Mammary epithelial cell (primary cell): Measurements from ENCODE around the gene TNFAIP8L3.

Source experiments
- CTCF ChIP-seq, 2 donors: IDR thresholded peaks in 1 of 2; conservative IDR thresholded peaks in 1 of 2; 2 replicates each; pipeline ENCODE4 v1.5.1; 2011 to 2012; ENCODE audit warnings: inconsistent platforms in 2 of 2, low read length in 2 of 2, mild to moderate bottlenecking in 2 of 2, control low read depth in 1 of 2, low read depth in 1 of 2; ENCODE audit not compliant: insufficient read depth in 1 of 2; ENCODE audit errors: extremely low read depth in 1 of 2
- EZH2 ChIP-seq: IDR thresholded peaks from 2 replicates; pipeline ENCODE4 v1.6.1; 2012; ENCODE audit warnings: low read length, inconsistent platforms, borderline replicate concordance

GRCh38 chr15:51083641-51084166 is 11.0 kb downstream of the TNFAIP8L3 start:
- no peak for TF ChIP-seq CTCF (conservative IDR thresholded peaks at IDR 0.05 in 1 of 2, IDR thresholded peaks at IDR 0.05 in 1 of 2; ENCODE audit: extremely low read depth in 1 of 2, insufficient read depth in 1 of 2, low read depth in 1 of 2, low read length in 2 of 2)
- no peak for TF ChIP-seq EZH2
